WERI-Rb-1 (cell line): ENCODE results near the gene TCOF1.

ENCODE experiments used
- DNase-seq: peaks from one replicate; pipeline ENCODE4 v3.0.0-alpha.2; 2020
- H3K27ac ChIP-seq: fragments of 250-450 bp; sonication (Bioruptor Pico); 2 replicates; pipeline ENCODE4 v1.5.1; 2020; ENCODE audit warnings: mild to moderate bottlenecking, moderate library complexity
- H3K27me3 ChIP-seq: fragments of 250-450 bp; sonication (Bioruptor Pico); 2 replicates; pipeline ENCODE4 v1.5.1; 2021; ENCODE audit warnings: mild to moderate bottlenecking, low read depth, moderate library complexity; ENCODE audit not compliant: insufficient read depth, severe bottlenecking
- H3K36me3 ChIP-seq: fragments of 250-450 bp; sonication (Bioruptor Pico); 2 replicates; pipeline ENCODE4 v1.5.1; 2020; ENCODE audit warnings: mild to moderate bottlenecking, moderate library complexity
- H3K4me3 ChIP-seq: 2 replicates; pipeline ENCODE4 v1.5.1; 2011; ENCODE audit warnings: low read depth, mild to moderate bottlenecking, control low read depth, low read length
- H3K9me3 ChIP-seq: fragments of 250-450 bp; sonication (Bioruptor Pico); 2 replicates; pipeline ENCODE4 v1.5.1; 2021; ENCODE audit warnings: mild to moderate bottlenecking, moderate library complexity; ENCODE audit not compliant: severe bottlenecking
- TF ChIP-seq, protein P1 (sequence below): IDR thresholded peaks from 2 replicates; pipeline ENCODE4 v1.5.1; 2011; ENCODE audit warnings: low read depth, mild to moderate bottlenecking, control low read depth, inconsistent platforms, low read length

The TCOF1 gene

DNA sequence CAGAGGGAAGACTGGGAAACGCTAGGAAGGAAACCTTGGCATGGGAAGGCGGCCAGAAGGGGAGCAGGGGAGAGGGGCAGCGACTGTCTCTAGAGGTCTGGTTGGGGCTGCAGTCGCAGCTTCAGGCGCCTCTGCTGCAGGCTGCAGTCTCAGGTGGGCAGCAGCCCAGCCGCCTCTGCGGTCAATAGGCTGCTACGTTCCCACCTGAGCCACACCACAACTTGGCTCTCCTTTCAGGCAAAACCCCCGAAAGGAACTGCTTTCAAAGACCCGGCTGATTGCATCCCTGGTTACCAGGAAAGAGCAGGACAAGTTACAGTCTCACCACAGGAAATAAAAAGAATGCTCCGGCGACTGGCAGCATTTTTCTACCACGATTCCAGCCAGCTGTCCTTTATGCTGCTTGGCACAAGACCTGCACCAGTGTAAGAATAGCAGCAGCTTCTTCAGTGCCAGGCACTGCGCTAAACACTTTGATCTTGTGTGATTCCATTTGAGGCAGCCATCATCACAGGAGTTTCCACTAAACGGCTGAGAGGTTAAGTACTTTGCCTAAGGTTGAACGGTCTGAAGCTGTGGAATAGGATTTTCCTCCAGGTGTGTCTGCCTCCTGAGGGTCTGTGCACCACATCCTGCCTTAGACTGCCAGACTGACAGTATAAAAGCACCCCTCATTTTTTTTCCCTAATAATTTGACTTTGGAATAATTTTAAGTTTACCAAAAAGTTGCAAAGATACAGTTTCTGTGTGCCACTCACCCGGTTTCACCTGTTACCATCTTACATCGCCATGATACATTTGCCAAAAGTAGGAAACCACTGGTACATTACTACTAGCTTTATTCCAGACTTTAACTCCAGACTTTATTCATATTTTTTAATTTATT, 84.6 kb downstream of the TCOF1 start:
- TF ChIP-seq, protein P1, sequence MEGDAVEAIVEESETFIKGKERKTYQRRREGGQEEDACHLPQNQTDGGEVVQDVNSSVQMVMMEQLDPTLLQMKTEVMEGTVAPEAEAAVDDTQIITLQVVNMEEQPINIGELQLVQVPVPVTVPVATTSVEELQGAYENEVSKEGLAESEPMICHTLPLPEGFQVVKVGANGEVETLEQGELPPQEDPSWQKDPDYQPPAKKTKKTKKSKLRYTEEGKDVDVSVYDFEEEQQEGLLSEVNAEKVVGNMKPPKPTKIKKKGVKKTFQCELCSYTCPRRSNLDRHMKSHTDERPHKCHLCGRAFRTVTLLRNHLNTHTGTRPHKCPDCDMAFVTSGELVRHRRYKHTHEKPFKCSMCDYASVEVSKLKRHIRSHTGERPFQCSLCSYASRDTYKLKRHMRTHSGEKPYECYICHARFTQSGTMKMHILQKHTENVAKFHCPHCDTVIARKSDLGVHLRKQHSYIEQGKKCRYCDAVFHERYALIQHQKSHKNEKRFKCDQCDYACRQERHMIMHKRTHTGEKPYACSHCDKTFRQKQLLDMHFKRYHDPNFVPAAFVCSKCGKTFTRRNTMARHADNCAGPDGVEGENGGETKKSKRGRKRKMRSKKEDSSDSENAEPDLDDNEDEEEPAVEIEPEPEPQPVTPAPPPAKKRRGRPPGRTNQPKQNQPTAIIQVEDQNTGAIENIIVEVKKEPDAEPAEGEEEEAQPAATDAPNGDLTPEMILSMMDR: no peak
- H3K9me3 ChIP-seq: no peaks in the 10 kb centered on the region
- H3K36me3 ChIP-seq: peaks cover 46% of the 10 kb centered on the region
- H3K27me3 ChIP-seq: no peaks in the 10 kb centered on the region
- DNase-seq: no peak
- H3K27ac ChIP-seq: no peak overlapping the region
- no peak overlapping the region for H3K4me3 ChIP-seq

DNA sequence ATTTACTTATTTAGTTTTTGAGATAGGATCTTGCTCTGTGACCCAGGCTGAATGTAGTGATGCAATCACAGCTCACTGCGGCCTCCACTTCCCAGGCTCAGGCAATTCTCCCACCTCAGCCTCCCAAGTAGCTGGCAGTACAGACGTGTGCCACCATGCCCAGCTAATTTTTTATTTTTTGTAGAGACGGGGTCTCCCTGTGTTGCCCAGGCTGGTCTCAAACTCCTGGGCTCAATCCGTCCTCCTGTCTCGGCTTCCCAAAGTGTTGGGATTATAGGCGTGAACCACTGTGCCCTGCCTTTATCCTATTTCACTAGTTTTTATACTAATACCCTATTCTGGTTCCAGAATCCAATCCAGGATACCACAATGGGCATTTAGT, 85.2 kb downstream of the TCOF1 start:
- TF ChIP-seq, protein P1: no peak
- H3K36me3 ChIP-seq: peaks cover 53% of the 10 kb centered on the region
- no peak overlapping the region for H3K4me3 ChIP-seq
- H3K9me3 ChIP-seq: no peaks in the 10 kb centered on the region
- no peak for DNase-seq
- H3K27me3 ChIP-seq: no peaks in the 10 kb centered on the region
- no peak overlapping the region for H3K27ac ChIP-seq

DNA sequence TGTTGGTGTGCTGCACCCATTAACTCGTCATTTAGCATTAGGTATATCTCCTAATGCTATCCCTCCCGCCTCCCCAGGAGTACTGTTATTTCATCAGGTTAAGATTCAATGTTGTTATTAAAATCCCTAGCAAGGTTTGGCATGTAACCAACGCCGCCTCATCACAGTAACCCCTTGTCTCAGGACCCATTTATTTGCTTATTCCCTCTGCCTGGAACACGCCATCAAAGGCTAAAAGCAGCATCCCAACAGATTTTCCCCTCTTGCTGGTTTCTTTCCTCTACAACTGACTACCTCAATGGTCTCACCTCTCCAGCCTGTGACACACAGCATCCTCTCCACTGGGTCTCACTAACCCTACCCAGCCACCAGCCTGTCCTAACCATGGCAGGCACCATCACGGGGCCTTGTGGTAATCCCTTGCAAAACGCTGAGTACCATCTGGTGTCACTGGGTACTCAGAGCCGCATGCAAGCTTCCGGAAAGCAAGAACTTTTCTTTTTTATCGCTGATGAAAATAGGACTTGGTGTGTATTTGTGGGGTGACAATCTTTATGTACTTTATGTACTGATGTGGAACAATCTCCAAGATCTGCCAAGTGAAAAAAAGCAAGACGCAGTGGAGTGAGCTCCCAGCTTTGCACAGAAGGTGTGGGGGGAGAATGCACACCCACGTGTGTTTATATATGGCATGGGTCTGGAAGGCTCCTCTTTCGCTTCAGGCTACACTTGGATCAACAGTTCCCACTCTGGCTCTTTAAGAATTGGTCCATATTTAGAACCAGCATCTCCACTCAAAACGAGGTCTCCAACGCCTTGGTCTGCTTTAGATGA, 86.0 kb downstream of the TCOF1 start:
- Histone ChIP-seq H3K9me3 (no peaks in the 10 kb centered on the region), H3K4me3 (no peak overlapping the region), H3K27me3 (no peaks in the 10 kb centered on the region), H3K36me3 (peaks cover 60% of the 10 kb centered on the region), H3K27ac (peak overlapping the region; percentile 53)
- DNase-seq: peak; percentile 62
- TF ChIP-seq, protein P1: no peak

DNA sequence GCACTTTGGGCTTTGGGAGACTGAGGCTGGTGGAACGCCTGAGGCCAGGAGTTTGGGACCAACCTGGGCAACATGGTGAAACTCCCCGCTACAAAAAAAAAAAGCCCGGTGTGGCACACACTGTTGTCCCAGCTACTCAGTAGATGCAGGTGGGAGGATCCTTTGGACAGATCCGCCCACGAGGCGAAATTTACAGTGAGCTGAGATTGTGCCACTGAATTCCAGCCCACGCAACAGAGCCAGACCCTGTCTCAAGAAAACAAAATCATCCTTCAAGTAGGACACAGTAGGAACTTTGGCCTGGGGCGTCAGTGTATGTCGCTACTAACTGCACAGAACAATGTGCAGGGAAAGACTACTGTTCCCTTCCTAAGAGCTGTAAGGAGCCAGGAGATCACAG, 87.3 kb downstream of the TCOF1 start:
- Histone ChIP-seq H3K9me3 (no peaks in the 10 kb centered on the region), H3K36me3 (peaks cover 69% of the 10 kb centered on the region), H3K4me3 (no peak overlapping the region), H3K27me3 (no peaks in the 10 kb centered on the region), H3K27ac (no peak overlapping the region; the same call in 1 of the 2 replicates)
- TF ChIP-seq, protein P1: no peak
- DNase-seq: no peak

DNA sequence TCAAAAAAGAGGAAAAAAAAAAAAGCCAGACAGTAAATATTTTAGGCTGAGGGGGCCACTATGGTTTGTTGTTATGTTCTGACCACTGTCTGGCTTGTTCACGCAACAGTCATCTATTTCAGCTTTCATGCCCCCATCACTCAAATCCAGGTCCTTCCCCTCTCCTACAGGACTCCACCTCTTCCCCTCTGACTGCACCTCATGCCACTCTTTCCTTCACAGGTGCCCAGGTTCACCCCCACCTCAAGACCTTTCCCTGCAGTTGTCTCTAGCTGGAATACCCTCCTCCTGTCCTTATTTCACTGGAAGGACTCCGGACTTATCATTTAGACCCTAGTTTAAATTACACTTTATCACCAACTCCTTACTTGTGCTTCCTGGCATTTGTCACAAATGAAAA, 88.6 kb downstream of the TCOF1 start:
- peaks cover 69% of the 10 kb centered on the region for H3K36me3 ChIP-seq
- no peak overlapping the region for H3K27ac ChIP-seq
- DNase-seq: no peak
- TF ChIP-seq, protein P1: no peak
- H3K27me3 ChIP-seq: no peaks in the 10 kb centered on the region
- no peak overlapping the region for H3K4me3 ChIP-seq
- H3K9me3 ChIP-seq: peaks cover 3% of the 10 kb centered on the region
